Measurements from ENCODE around the gene AKAP14. TPM values are rescaled to one million over a fixed set of nuclear protein-coding genes. Genes with fewer than 3 reads are reported as not detected.

Gene AKAP14
- total RNA-seq, 2 donors from 2014 or later: not detected

- peaks cover 6% of the 10 kb centered on the region for H3K36me3 ChIP-seq
- peak within 1 kb of the TSS; percentile 49 to 59 for H3K4me3 ChIP-seq
- peaks cover 0 to 7% of the 10 kb centered on the region in 2 donors for H3K4me1 ChIP-seq
- H3K9me3 ChIP-seq: no peaks in the 10 kb centered on the region
- peak; percentile 85 for DNase-seq (ENCODE audit: low spot score)
- TF ChIP-seq CTCF (IDR thresholded peaks at IDR 0.05): no peak
- H3K27ac ChIP-seq: peak within 1 kb of the TSS; percentile 87 to 88
- H3K27me3 ChIP-seq: no peaks in the 10 kb centered on the region
Measured at GRCh38 chrX:119871599-119872395, 23.9 kb upstream of the AKAP14 start, which contains the start of the genes NDUFA1 and RNF113A. Gene NDUFA1 (plus strand): TSS chrX:119871832. CDS start chrX:119871912, 80 bp downstream. Gene RNF113A (minus strand): TSS chrX:119871733. CDS start chrX:119871613, 120 bp downstream.

- Histone ChIP-seq H3K27me3 (no peaks in the 10 kb centered on the region), H3K27ac (no peak overlapping the region), H3K4me3 (no peak overlapping the region), H3K9me3 (no peaks in the 10 kb centered on the region), H3K36me3 (peaks cover 8% of the 10 kb centered on the region), H3K4me1 (no peaks in the 10 kb centered on the region)
- TF ChIP-seq CTCF (IDR thresholded peaks at IDR 0.05): no peak
- DNase-seq (ENCODE audit: low spot score): no peak
Measured at GRCh38 chrX:119878740-119879139, 17.0 kb upstream of the AKAP14 start.

GRCh38 chrX:119880076-119880475 lies 15.6 kb upstream of the AKAP14 start:
- Histone ChIP-seq H3K27ac (no peak overlapping the region), H3K4me1 (no peaks in the 10 kb centered on the region), H3K27me3 (no peaks in the 10 kb centered on the region), H3K9me3 (no peaks in the 10 kb centered on the region), H3K4me3 (no peak overlapping the region), H3K36me3 (peaks cover 8% of the 10 kb centered on the region)
- TF ChIP-seq CTCF (IDR thresholded peaks at IDR 0.05): no peak
- DNase-seq (ENCODE audit: low spot score): no peak

- no peak overlapping the region for H3K4me3 ChIP-seq
- no peaks in the 10 kb centered on the region for H3K27me3 ChIP-seq
- H3K4me1 ChIP-seq: no peaks in the 10 kb centered on the region
- peaks cover 8% of the 10 kb centered on the region for H3K36me3 ChIP-seq
- peak in 1 of 2 donors; percentile 59 for TF ChIP-seq CTCF (IDR thresholded peaks at IDR 0.05)
- H3K9me3 ChIP-seq: no peaks in the 10 kb centered on the region
- H3K27ac ChIP-seq: no peak overlapping the region
- DNase-seq (ENCODE audit: low spot score): no peak
Measured at GRCh38 chrX:119880552-119881437, 14.9 kb upstream of the AKAP14 start.

GRCh38 chrX:119885554-119886428 lies 9.9 kb upstream of the AKAP14 start:
- H3K4me1 ChIP-seq: no peaks in the 10 kb centered on the region
- H3K9me3 ChIP-seq: no peaks in the 10 kb centered on the region

More at GRCh38 chrX:119885554-119886428, 9.9 kb upstream of the AKAP14 start:
- Histone ChIP-seq H3K27ac (no peak overlapping the region), H3K4me3 (no peak overlapping the region), H3K27me3 (no peaks in the 10 kb centered on the region), H3K36me3 (no peaks in the 10 kb centered on the region)
- TF ChIP-seq CTCF (IDR thresholded peaks at IDR 0.05): no peak
- no peak for DNase-seq (ENCODE audit: low spot score)
